SK-N-SH (cell line): ENCODE data around the gene ETV6. TPM values are rescaled to one million over a fixed set of nuclear protein-coding genes. Genes with fewer than 3 reads are reported as not detected.

Source experiments
- CTCF ChIA-PET: fragments of 300-600, 350-600 bp; formaldehyde crosslinking; extraction: SDS; loops from one replicate; lab custom pipeline; 2021; lab: Yijun Ruan, JAX
- POLR2A ChIA-PET: fragments of 350-600 bp; sonication (Branson Sonifier 250); formaldehyde crosslinking; extraction: SDS; loops from one replicate; lab custom pipeline; 2020; ENCODE audit warnings: antibody characterized with exemption, inconsistent platforms; lab: Yijun Ruan, JAX
- DNase-seq: peaks from one replicate; pipeline ENCODE4 v3.0.0; 2012
- H2AFZ ChIP-seq: fragments of 200-600 bp; sonication (generic); 2 replicates; pipeline ENCODE4 v1.8.1; 2016; ENCODE audit warnings: antibody characterized with exemption, mild to moderate bottlenecking, low read depth
- H3F3A ChIP-seq: fragments of 200-600 bp; sonication (generic); replicated peaks from 2 replicates; pipeline ENCODE3; 2016; ENCODE audit warnings: antibody characterized with exemption, mild to moderate bottlenecking; ENCODE audit not compliant: insufficient read depth
- H3K27ac ChIP-seq, 2 experiments: fragments of 200-500 bp in 1 of 2; fragments of 200-600 bp in 1 of 2; sonication (Bioruptor generic) in 1 of 2; sonication (generic), shearing (Covaris generic) in 1 of 2; 2 replicates each; pipeline versions ENCODE4 v1.5.1 to v1.6.1; 2014 to 2016; ENCODE audit warnings: low read depth in 2 of 2, inconsistent platforms in 1 of 2, low read length in 1 of 2, mild to moderate bottlenecking in 1 of 2, mixed read lengths in 1 of 2
- H3K27me3 ChIP-seq: fragments of 200-600 bp; sonication (generic), shearing (Covaris generic); 2 replicates; pipeline ENCODE4 v1.6.1; 2016; ENCODE audit warnings: mixed run types; ENCODE audit not compliant: insufficient read depth
- H3K36me3 ChIP-seq, 2 experiments: fragments of 200-500 bp in 1 of 2; fragments of 200-600 bp in 1 of 2; sonication (Bioruptor generic) in 1 of 2; sonication (generic) in 1 of 2; replicated peaks in 1 of 2; 2 replicates each; pipeline versions ENCODE3 to v1.5.1; 2014 to 2016; ENCODE audit warnings: low read length in 1 of 2, mild to moderate bottlenecking in 1 of 2; ENCODE audit not compliant: insufficient read depth in 2 of 2, control insufficient read depth in 1 of 2
- H3K4me1 ChIP-seq, 2 experiments: fragments of 200-500 bp in 1 of 2; fragments of 200-600 bp in 1 of 2; sonication (Bioruptor generic) in 1 of 2; sonication (generic), shearing (Covaris generic) in 1 of 2; 2 replicates each; pipeline versions ENCODE4 v1.5.1 to v1.6.1; 2014 to 2016; ENCODE audit warnings: low read depth in 1 of 2, low read length in 1 of 2, mixed run types in 1 of 2; ENCODE audit not compliant: insufficient read depth in 2 of 2, control insufficient read depth in 1 of 2
- H3K4me2 ChIP-seq: fragments of 200-600 bp; sonication (generic), shearing (Covaris generic); 2 replicates; pipeline ENCODE4 v1.6.1; 2017; ENCODE audit warnings: mixed run types
- H3K4me3 ChIP-seq, 2 experiments: fragments of 200-500 bp in 1 of 2; fragments of 200-600 bp in 1 of 2; sonication (Bioruptor generic) in 1 of 2; sonication (generic), shearing (Covaris generic) in 1 of 2; 2 replicates each; pipeline versions ENCODE4 v1.5.1 to v1.8.1; 2014 to 2016; ENCODE audit warnings: low read depth in 2 of 2, inconsistent platforms in 1 of 2, low read length in 1 of 2, mild to moderate bottlenecking in 1 of 2, mixed read lengths in 1 of 2, moderate library complexity in 1 of 2
- H3K79me2 ChIP-seq: fragments of 200-600 bp; sonication (generic); 2 replicates; pipeline ENCODE4 v1.8.1; 2017; ENCODE audit warnings: mild to moderate bottlenecking; ENCODE audit not compliant: insufficient read depth
- H3K9ac ChIP-seq: fragments of 200-600 bp; sonication (generic); 2 replicates; pipeline ENCODE4 v1.6.1; 2017; ENCODE audit warnings: mixed run types
- H3K9me2 ChIP-seq: fragments of 200-600 bp; sonication (generic); 2 replicates; pipeline ENCODE4 v1.6.1; 2017; ENCODE audit warnings: mixed run types
- H3K9me3 ChIP-seq: fragments of 200-600 bp; sonication (generic); 2 replicates; pipeline ENCODE4 v1.6.1; 2017; ENCODE audit warnings: mixed run types, mild to moderate bottlenecking, moderate library complexity
- H4K20me1 ChIP-seq: fragments of 200-600 bp; sonication (generic); 2 replicates; pipeline ENCODE4 v1.6.1; 2017; ENCODE audit warnings: mild to moderate bottlenecking, mixed run types; ENCODE audit not compliant: insufficient read depth
- ELF1 ChIP-seq: IDR thresholded peaks from 2 replicates; pipeline ENCODE4 v1.4.0; 2012
- EP300 ChIP-seq, 2 experiments: IDR thresholded peaks; 2 replicates each; pipeline versions ENCODE4 v1.4.0 to v1.6.1; 2012; ENCODE audit warnings: borderline replicate concordance in 1 of 2, low read depth in 1 of 2, low read length in 1 of 2
- EZH2phosphoT487 ChIP-seq: fragments of 200-600 bp; sonication (generic); IDR thresholded peaks from 2 replicates; pipeline ENCODE4 v1.6.1; 2017; ENCODE audit warnings: low read depth, mixed run types, mild to moderate bottlenecking, antibody characterized with exemption, moderate library complexity, borderline replicate concordance
- FOSL2 ChIP-seq: IDR thresholded peaks from 2 replicates; pipeline ENCODE4 v1.4.0; 2012; ENCODE audit warnings: low read depth, mild to moderate bottlenecking, moderate library complexity, borderline replicate concordance
- FOXM1 ChIP-seq: IDR thresholded peaks from 2 replicates; pipeline ENCODE4 v1.4.0; 2012; ENCODE audit warnings: low read depth, mild to moderate bottlenecking
- GATA2 ChIP-seq: sonication (generic); formaldehyde crosslinking; IDR thresholded peaks from 2 replicates; pipeline ENCODE4 v1.5.0; 2020; ENCODE audit warnings: mild to moderate bottlenecking, missing genetic modification reagents
- MAX ChIP-seq: IDR thresholded peaks from 2 replicates; pipeline ENCODE4 v1.4.0; 2012; ENCODE audit warnings: low read depth
- RAD21 ChIP-seq: IDR thresholded peaks from 2 replicates; pipeline ENCODE4 v1.6.1; 2012; ENCODE audit warnings: mild to moderate bottlenecking, low read length
- RCOR1 ChIP-seq: fragments of 150-350 bp; IDR thresholded peaks from 2 replicates; pipeline ENCODE4 v1.6.1; 2017; ENCODE audit warnings: antibody characterized with exemption, low read length
- RFX5 ChIP-seq: IDR thresholded peaks from 2 replicates; pipeline ENCODE4 v1.6.1; 2012; ENCODE audit warnings: mild to moderate bottlenecking, improper control_type of control experiment, low read length
- RXRA ChIP-seq: IDR thresholded peaks from 2 replicates; pipeline ENCODE4 v1.4.0; 2012; ENCODE audit warnings: low read depth, mild to moderate bottlenecking, borderline replicate concordance
- SIN3A ChIP-seq: IDR thresholded peaks from 2 replicates; pipeline ENCODE4 v1.6.1; 2012; ENCODE audit warnings: low read depth, mild to moderate bottlenecking, low read length, moderate library complexity, borderline replicate concordance
- SMC3 ChIP-seq: IDR thresholded peaks from 2 replicates; pipeline ENCODE4 v1.6.1; 2012; ENCODE audit warnings: low read depth, low read length, improper control_type of control experiment
- TEAD4 ChIP-seq: IDR thresholded peaks from 2 replicates; pipeline ENCODE4 v1.4.0; 2012; ENCODE audit warnings: mild to moderate bottlenecking, borderline replicate concordance; ENCODE audit not compliant: insufficient read depth
- WGBS: methylation state at CpG from one replicate; pipeline ENCODE4 v1.1.6; 2017; ENCODE audit warnings: low lambda C conversion rate; 5-methylcytosine and 5-hydroxymethylcytosine counted together
- polyA plus RNA-seq, 3 experiments: library from polyadenylated mRNA; depleted of rRNA; stranded (reverse); fragments of >200 nt; gene quantifications; 2 replicates each; pipeline ENCODE4 v1.2.3, GENCODE V29; 2012
- TF ChIP-seq, protein P1 (sequence below): fragments of 200-600 bp; sonication (generic); IDR thresholded peaks from 2 replicates; pipeline ENCODE4 v1.6.1; 2017; ENCODE audit warnings: antibody characterized with exemption, mild to moderate bottlenecking, moderate library complexity
- TF ChIP-seq, protein P2 (sequence below): IDR thresholded peaks from 2 replicates; pipeline ENCODE4 v1.6.1; 2012; ENCODE audit warnings: mild to moderate bottlenecking, low read depth, low read length, moderate library complexity
- TF ChIP-seq, protein P3 (sequence below): IDR thresholded peaks from 2 replicates; pipeline ENCODE4 v1.4.0; 2012; ENCODE audit warnings: low read depth, borderline replicate concordance

The ETV6 gene
- polyA plus RNA-seq, 1 of the 3 experiments (the other 2 are of a cell fraction) = 4.0 TPM

- TF ChIP-seq, protein P1, sequence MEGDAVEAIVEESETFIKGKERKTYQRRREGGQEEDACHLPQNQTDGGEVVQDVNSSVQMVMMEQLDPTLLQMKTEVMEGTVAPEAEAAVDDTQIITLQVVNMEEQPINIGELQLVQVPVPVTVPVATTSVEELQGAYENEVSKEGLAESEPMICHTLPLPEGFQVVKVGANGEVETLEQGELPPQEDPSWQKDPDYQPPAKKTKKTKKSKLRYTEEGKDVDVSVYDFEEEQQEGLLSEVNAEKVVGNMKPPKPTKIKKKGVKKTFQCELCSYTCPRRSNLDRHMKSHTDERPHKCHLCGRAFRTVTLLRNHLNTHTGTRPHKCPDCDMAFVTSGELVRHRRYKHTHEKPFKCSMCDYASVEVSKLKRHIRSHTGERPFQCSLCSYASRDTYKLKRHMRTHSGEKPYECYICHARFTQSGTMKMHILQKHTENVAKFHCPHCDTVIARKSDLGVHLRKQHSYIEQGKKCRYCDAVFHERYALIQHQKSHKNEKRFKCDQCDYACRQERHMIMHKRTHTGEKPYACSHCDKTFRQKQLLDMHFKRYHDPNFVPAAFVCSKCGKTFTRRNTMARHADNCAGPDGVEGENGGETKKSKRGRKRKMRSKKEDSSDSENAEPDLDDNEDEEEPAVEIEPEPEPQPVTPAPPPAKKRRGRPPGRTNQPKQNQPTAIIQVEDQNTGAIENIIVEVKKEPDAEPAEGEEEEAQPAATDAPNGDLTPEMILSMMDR = no peak
- TF ChIP-seq TEAD4 (no peak), MAX (no peak), EP300 (IDR thresholded peaks at IDR 0.05; ENCODE audit: borderline replicate concordance in 1 of 2, low read depth in 1 of 2, low read length in 1 of 2) (no peak), FOSL2 (no peak), EZH2phosphoT487 (no peak), GATA2 (CRISPR knock-in tag) (no peak), RCOR1 (no peak), RAD21 (no peak), SMC3 (no peak), RXRA (no peak), FOXM1 (no peak), SIN3A (no peak), RFX5 (no peak), ELF1 (no peak)
- TF ChIP-seq, protein P2, sequence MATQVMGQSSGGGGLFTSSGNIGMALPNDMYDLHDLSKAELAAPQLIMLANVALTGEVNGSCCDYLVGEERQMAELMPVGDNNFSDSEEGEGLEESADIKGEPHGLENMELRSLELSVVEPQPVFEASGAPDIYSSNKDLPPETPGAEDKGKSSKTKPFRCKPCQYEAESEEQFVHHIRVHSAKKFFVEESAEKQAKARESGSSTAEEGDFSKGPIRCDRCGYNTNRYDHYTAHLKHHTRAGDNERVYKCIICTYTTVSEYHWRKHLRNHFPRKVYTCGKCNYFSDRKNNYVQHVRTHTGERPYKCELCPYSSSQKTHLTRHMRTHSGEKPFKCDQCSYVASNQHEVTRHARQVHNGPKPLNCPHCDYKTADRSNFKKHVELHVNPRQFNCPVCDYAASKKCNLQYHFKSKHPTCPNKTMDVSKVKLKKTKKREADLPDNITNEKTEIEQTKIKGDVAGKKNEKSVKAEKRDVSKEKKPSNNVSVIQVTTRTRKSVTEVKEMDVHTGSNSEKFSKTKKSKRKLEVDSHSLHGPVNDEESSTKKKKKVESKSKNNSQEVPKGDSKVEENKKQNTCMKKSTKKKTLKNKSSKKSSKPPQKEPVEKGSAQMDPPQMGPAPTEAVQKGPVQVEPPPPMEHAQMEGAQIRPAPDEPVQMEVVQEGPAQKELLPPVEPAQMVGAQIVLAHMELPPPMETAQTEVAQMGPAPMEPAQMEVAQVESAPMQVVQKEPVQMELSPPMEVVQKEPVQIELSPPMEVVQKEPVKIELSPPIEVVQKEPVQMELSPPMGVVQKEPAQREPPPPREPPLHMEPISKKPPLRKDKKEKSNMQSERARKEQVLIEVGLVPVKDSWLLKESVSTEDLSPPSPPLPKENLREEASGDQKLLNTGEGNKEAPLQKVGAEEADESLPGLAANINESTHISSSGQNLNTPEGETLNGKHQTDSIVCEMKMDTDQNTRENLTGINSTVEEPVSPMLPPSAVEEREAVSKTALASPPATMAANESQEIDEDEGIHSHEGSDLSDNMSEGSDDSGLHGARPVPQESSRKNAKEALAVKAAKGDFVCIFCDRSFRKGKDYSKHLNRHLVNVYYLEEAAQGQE = no peak
- TF ChIP-seq, protein P3, sequence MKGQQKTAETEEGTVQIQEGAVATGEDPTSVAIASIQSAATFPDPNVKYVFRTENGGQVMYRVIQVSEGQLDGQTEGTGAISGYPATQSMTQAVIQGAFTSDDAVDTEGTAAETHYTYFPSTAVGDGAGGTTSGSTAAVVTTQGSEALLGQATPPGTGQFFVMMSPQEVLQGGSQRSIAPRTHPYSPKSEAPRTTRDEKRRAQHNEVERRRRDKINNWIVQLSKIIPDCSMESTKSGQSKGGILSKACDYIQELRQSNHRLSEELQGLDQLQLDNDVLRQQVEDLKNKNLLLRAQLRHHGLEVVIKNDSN = no peak
- peaks cover 47% of the 10 kb centered on the region for H3K79me2 ChIP-seq
- no peak overlapping the region for H3K9ac ChIP-seq
Observed at GRCh38 chr12:11765421-11765816, 115.9 kb downstream of the ETV6 start.

More at GRCh38 chr12:11765421-11765816, 115.9 kb downstream of the ETV6 start:
- Histone ChIP-seq H3K4me1 (peaks cover 24 to 50% of the 10 kb centered on the region in 2 experiments), H3K9me3 (no peaks in the 10 kb centered on the region), H3K4me3 (no peak overlapping the region), H3K4me2 (peak overlapping the region; percentile 39; the same call in 1 of the 2 replicates), H2AFZ (no peak overlapping the region), H3K27ac (peak overlapping the region; percentile 83 to 89), H3K27me3 (no peaks in the 10 kb centered on the region), H3K36me3 (peaks cover 0 to 5% of the 10 kb centered on the region in 2 experiments), H4K20me1 (no peaks in the 10 kb centered on the region), H3K9me2 (no peaks in the 10 kb centered on the region), H3F3A (peaks cover 20% of the 10 kb centered on the region)
- ChIA-PET POLR2A (no interaction called here), CTCF (interaction anchor here (1.4 kb wide), 1 partner anchor 9 kb away, joined by 3 read pairs; no protein-coding TSS in a partner anchor)
- WGBS = 98% methylated on average over 2 of the region's 2 CpGs
- no peak for DNase-seq
